ENCODE data around the gene PRXL2A. TPM values are rescaled to one million over a fixed set of nuclear protein-coding genes. Genes with fewer than 3 reads are reported as not detected.

The PRXL2A gene
- total and polyA plus RNA-seq, 7 donors, result 19.0 to 51.8 (median 35.8) TPM

DNA sequence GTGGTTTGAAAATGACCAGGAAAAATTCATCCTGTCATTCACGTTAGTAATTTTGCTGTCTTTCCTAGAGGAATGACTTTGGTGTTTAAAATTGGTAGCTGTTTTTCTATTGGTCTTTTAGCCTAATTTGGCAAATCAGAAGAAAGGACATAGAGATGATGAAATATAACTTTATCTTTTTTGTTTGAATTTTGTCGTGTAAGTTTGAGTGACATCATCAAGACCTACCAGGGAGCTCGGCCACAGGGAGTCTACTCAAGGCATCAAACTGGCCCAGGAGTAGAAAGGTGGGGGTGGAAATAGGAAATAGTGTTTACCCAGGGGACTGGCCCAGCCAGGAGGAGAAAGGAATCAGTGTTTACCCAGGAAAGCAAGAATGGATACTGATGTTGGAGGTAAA, 24.8 kb downstream of the PRXL2A start:
- no peak for ATAC-seq
- no peaks in the 10 kb centered on the region for H3K27me3 ChIP-seq (ENCODE audit: insufficient read depth in 3 of 3, low read length in 2 of 3)
- H3K4me3 ChIP-seq, result no peak overlapping the region
- DNase-seq, result no peak
- H3K4me1 ChIP-seq, result no peaks in the 10 kb centered on the region
- intact Hi-C loops (cut with DNase I), result no loop called here
- 78 to 85% (median 84%) methylated on average over 3 of the region's 3 CpGs for WGBS, 3 donors
- no peaks in the 10 kb centered on the region for H3K9me3 ChIP-seq
- no peak for TF ChIP-seq CTCF (IDR thresholded peaks at IDR 0.05)
- peaks cover 2 to 32% of the 10 kb centered on the region in 2 donors for H3K36me3 ChIP-seq (ENCODE audit: insufficient read depth in 1 of 2, low read depth in 1 of 2)
- no peak overlapping the region for H3K27ac ChIP-seq

DNA sequence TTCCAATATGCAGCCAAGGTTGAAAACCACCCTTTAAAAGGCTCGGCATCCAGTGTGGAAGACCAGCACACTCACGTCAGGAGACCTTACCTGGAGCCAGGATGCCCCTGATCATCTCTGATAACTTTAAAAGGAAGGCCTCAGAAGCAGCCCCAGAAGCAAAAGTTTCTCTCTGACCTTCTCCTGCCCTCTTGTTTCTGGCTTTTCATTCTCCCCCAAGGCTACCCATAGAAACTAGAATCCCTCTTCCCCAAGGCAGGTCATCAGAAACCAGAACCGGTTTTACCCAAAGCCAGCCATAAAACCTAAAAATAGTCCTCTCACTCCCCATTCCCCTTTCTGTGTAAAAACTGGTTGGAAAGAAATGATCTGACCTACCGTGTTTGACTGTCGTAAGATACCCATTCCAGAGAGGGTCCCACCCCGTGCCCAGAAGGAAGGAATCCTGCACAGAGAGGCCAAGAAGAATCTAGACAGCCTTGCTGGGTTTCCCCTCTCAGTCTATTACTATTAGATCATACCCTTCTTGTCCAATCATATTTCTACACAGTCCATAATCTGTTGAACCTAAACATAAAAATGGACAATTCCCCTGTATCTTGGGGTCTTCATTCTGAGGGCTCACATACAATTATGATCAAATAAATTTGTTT, 28.2 kb downstream of the PRXL2A start:
- 57 to 78% (median 78%) methylated on average over 6 of the region's 6 CpGs for WGBS, 3 donors
- no peak overlapping the region for H3K27ac ChIP-seq
- intact Hi-C loops (cut with DNase I), result no loop called here
- H3K4me3 ChIP-seq, result no peak overlapping the region
- no peaks in the 10 kb centered on the region for H3K9me3 ChIP-seq
- ATAC-seq (no peak), DNase-seq (no peak)
- H3K27me3 ChIP-seq (ENCODE audit: insufficient read depth in 3 of 3, low read length in 2 of 3), result no peaks in the 10 kb centered on the region
- no peak for TF ChIP-seq CTCF (IDR thresholded peaks at IDR 0.05)
- H3K36me3 ChIP-seq (ENCODE audit: insufficient read depth in 1 of 2, low read depth in 1 of 2), result peaks cover 2 to 17% of the 10 kb centered on the region in 2 donors
- H3K4me1 ChIP-seq, result no peaks in the 10 kb centered on the region

DNA sequence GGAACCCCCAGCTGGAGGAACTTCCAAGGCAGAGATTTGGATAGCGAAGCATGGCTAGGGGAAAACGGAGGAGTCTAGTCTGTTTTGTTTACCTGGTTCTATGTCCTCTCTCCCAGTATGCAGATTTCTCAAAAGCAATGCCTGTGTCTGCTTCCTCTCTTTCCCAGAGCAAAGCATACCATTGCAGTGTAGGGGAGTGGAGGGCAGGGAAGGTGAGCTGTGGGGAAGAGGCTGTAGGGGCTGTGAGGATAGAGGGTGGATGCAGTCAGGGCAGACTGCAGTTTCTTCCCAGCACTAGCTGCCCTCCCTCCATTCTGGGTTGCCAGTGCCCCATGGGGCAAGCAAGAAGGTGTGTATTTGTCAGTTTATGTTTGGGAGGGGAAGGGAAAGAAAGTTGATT, 28.9 kb downstream of the PRXL2A start:
- no peak for ATAC-seq
- peaks cover 2 to 10% of the 10 kb centered on the region in 2 donors for H3K36me3 ChIP-seq (ENCODE audit: insufficient read depth in 1 of 2, low read depth in 1 of 2)
- intact Hi-C loops (cut with DNase I), result no loop called here

DNA sequence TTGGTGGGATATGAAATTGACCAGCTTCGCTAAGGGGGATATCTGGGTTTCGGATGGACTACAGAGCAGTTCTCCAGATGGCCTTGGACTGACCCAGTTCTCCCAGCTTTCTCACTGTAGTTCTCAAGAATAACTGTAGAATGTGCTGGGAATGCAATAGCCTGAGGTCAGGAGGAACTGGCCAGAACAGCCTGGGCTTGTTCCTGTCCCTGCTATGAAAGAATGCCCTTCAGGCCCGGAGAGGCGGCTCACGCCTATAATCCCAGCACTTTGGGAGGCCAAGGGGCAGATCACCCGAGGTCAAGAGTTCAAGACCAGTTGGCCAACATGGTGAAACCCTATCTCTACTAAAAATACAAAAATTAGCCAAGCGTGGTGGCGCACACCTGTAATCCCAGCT, 33.5 kb downstream of the PRXL2A start:
- no peak for TF ChIP-seq CTCF (IDR thresholded peaks at IDR 0.05)
- no peak for DNase-seq
- 89 to 96% (median 90%) methylated on average over 8 of the region's 8 CpGs for WGBS, 3 donors
- no peak for ATAC-seq
- Histone ChIP-seq H3K4me1 (no peaks in the 10 kb centered on the region), H3K4me3 (no peak overlapping the region), H3K9me3 (no peaks in the 10 kb centered on the region), H3K36me3 (ENCODE audit: insufficient read depth in 1 of 2, low read depth in 1 of 2) (no peaks in the 10 kb centered on the region), H3K27me3 (ENCODE audit: insufficient read depth in 3 of 3, low read length in 2 of 3) (no peaks in the 10 kb centered on the region), H3K27ac (no peak overlapping the region)
- intact Hi-C loops (cut with DNase I), result loop anchor here (5.0 kb wide), 2 partner anchors 55 to 60 kb away; no protein-coding TSS in a partner anchor

More for the DNA sequence above, 28.9 kb downstream of the PRXL2A start:
- H3K4me1 ChIP-seq, result no peaks in the 10 kb centered on the region
- no peaks in the 10 kb centered on the region for H3K9me3 ChIP-seq
- TF ChIP-seq CTCF (IDR thresholded peaks at IDR 0.05), result no peak
- DNase-seq, result no peak
- 65 to 84% (median 75%) methylated on average over 2 of the region's 2 CpGs for WGBS, 3 donors
- H3K27ac ChIP-seq, result no peak overlapping the region
- no peaks in the 10 kb centered on the region for H3K27me3 ChIP-seq (ENCODE audit: insufficient read depth in 3 of 3, low read length in 2 of 3)
- no peak overlapping the region for H3K4me3 ChIP-seq

DNA sequence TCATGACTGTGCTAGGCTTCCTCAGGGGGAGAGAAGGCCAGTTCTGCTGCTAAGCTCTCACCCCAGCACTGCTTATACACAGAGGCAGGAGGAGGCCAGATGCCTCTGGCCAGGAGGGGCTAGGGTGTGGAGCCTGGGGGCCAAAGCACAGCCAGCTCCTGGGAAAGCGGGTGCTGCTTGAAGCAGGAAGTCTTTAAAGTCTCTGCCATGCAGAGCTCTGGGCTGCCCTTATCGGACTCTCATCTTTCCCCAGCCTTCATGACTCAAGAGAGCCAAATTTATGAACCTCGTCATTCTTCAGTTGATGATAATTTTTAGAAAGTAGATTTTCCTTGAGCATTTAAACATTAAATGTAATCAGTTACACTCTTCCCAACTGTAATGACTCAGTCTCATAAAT, 34.5 kb downstream of the PRXL2A start:
- intact Hi-C loops (cut with DNase I), result loop anchor here (5.0 kb wide), 2 partner anchors 56 to 61 kb away; no protein-coding TSS in a partner anchor
- TF ChIP-seq CTCF (IDR thresholded peaks at IDR 0.05), result no peak
- no peaks in the 10 kb centered on the region for H3K9me3 ChIP-seq

More for the DNA sequence above, 34.5 kb downstream of the PRXL2A start:
- WGBS, 3 donors, result 82 to 86% (median 82%) methylated on average over 3 of the region's 3 CpGs
- DNase-seq (no peak), ATAC-seq (no peak)
- no peaks in the 10 kb centered on the region for H3K27me3 ChIP-seq (ENCODE audit: insufficient read depth in 3 of 3, low read length in 2 of 3)
- no peak overlapping the region for H3K4me3 ChIP-seq
- H3K36me3 ChIP-seq (ENCODE audit: insufficient read depth in 1 of 2, low read depth in 1 of 2), result no peaks in the 10 kb centered on the region
- H3K27ac ChIP-seq, result no peak overlapping the region
- no peaks in the 10 kb centered on the region for H3K4me1 ChIP-seq

Data from psoas muscle (tissue), 8 donors.